NCI-H2196 treated with DMSO at 0.1 percent for 48 hours (cell line): Measurements from ENCODE around the gene PCDHB10.
A peak's percentile ranks its signal among the peaks of the same experiment; 100 is the strongest.
"Not testable (repeated sequence)": the region's sequence is repeated elsewhere in the genome, so short reads cannot be mapped to it uniquely, and the experiment has no call there.

ENCODE experiments used
- DNase-seq: peaks from one replicate; lab custom pipeline; 2025; ENCODE audit not compliant: unreplicated experiment; lab: John Stamatoyannopoulos, UW

Gene PCDHB10

GRCh38 chr5:141186897-141187512, 5.1 kb upstream of the PCDHB10 start, which contains the start of gene PCDHB9:
Gene PCDHB9 (plus strand): TSS chr5:141187161. CDS start chr5:141187319, 158 bp downstream.
- DNase-seq: no peak

- DNase-seq: not testable (repeated sequence)
These were observed 3.5 kb upstream of the PCDHB10 start for GRCh38 chr5:141188682-141189081.

- DNase-seq: not testable (repeated sequence)
These were observed 3.0 kb upstream of the PCDHB10 start for GRCh38 chr5:141189131-141189530.

- not testable (repeated sequence) for DNase-seq
These were observed 2.2 kb downstream of the PCDHB10 start for GRCh38 chr5:141194332-141194731.

- DNase-seq: no peak
These were observed 4.2 kb downstream of the PCDHB10 start for GRCh38 chr5:141196363-141196762.

- DNase-seq: no peak
These were observed 7.4 kb downstream of the PCDHB10 start, which contains the start of gene PCDHB11 for GRCh38 chr5:141199359-141200235. Gene PCDHB11 (plus strand): TSS chr5:141199627. CDS start chr5:141199775, 148 bp downstream.

- not testable (repeated sequence) for DNase-seq
These were observed 9.0 kb downstream of the PCDHB10 start for GRCh38 chr5:141201126-141201525.

GRCh38 chr5:141201646-141202045, 9.5 kb downstream of the PCDHB10 start:
- DNase-seq: not testable (repeated sequence)

- no peak for DNase-seq
These were observed 16.3 kb downstream of the PCDHB10 start, which contains the start of gene PCDHB12 for GRCh38 chr5:141208478-141208877. Gene PCDHB12 (plus strand): TSS chr5:141208719. CDS start chr5:141208908, 189 bp downstream.

- DNase-seq: not testable (repeated sequence)
These were observed 18.1 kb downstream of the PCDHB10 start for GRCh38 chr5:141210281-141210680.

- not testable (repeated sequence) for DNase-seq
These were observed 18.7 kb downstream of the PCDHB10 start for GRCh38 chr5:141210849-141211248.

- DNase-seq: not testable (repeated sequence)
These were observed 21.6 kb downstream of the PCDHB10 start, which contains the start of gene PCDHB13 for GRCh38 chr5:141213656-141214339. Gene PCDHB13 (plus strand): TSS chr5:141213919. CDS start chr5:141214124, 205 bp downstream.

- DNase-seq: not testable (repeated sequence)
These were observed 22.4 kb downstream of the PCDHB10 start for GRCh38 chr5:141214583-141214982.

GRCh38 chr5:141215504-141215903, 23.4 kb downstream of the PCDHB10 start:
- not testable (repeated sequence) for DNase-seq

- not testable (repeated sequence) for DNase-seq
These were observed 23.9 kb downstream of the PCDHB10 start for GRCh38 chr5:141216035-141216434.

- DNase-seq: peak; percentile 10
These were observed 31.1 kb downstream of the PCDHB10 start, which contains the start of gene PCDHB14 for GRCh38 chr5:141223112-141223783. Gene PCDHB14 (plus strand): TSS chr5:141223343. CDS start chr5:141223506, 163 bp downstream.

GRCh38 chr5:141224844-141225243, 32.7 kb downstream of the PCDHB10 start:
- DNase-seq: not testable (repeated sequence)

- DNase-seq: not testable (repeated sequence)
These were observed 33.3 kb downstream of the PCDHB10 start for GRCh38 chr5:141225421-141225820.

- no peak for DNase-seq
These were observed 42.0 kb downstream of the PCDHB10 start for GRCh38 chr5:141234109-141234667.

GRCh38 chr5:141235922-141236321, 43.8 kb downstream of the PCDHB10 start:
- not testable (repeated sequence) for DNase-seq
